ENCODE data around the gene AANAT. TPM values are rescaled to one million over a fixed set of nuclear protein-coding genes. Genes with fewer than 3 reads are reported as not detected.

Gene AANAT
- total RNA-seq, 4 donors from 2014 or later, result not detected

DNA sequence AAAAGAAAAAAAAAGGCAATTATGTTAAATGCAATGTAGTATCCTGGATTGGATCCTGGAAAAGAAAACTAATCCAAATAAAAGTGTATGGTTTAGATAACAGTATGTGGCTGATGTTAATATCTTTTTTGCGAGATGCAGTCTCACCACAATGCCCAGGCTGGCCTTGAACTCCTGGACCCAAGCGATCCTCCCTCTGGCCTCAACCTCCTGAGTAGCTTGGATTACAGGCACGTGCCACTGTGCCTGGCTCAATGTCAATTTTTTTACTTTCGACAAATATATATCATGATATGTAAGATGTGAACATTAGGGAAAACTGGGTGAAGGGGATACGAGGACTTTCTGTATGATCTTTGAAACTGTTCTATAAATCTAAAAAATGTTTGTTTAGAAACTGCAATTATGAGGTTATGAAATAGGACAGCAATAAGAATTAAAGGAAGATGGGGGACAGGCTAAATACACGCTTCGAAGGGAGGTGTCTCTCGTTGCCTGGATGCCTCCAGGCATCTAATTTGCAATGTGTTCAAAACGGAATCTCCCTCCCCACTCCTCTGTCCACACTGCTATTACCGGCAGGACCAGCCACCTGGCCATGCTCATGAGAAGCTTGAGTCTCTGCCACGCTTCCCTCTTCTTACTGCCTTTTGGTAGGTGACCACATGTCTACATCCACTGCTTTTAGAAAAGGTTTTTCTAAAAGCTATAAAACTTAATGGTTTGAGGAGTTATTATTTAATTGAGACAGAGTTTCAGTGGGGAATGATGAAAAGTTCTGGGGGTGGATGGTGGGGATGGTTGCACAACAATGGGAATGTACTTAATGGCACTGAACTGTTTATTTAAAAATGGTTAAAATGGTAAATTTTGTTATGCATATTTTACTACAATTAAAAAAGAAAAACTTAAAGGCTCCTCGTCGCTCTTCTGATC, 29.7 kb upstream of the AANAT start:
- Histone ChIP-seq H3K27ac (no peak overlapping the region), H3K27me3 (no peaks in the 10 kb centered on the region), H3K4me1 (no peaks in the 10 kb centered on the region), H3K4me3 (no peak overlapping the region), H3K9me3 (no peaks in the 10 kb centered on the region), H3K36me3 (no peaks in the 10 kb centered on the region)
- no peak for DNase-seq
- intact Hi-C loops (cut with DNase I; ENCODE audit: low total_unique reads), result no loop called here
- TF ChIP-seq, protein P1, sequence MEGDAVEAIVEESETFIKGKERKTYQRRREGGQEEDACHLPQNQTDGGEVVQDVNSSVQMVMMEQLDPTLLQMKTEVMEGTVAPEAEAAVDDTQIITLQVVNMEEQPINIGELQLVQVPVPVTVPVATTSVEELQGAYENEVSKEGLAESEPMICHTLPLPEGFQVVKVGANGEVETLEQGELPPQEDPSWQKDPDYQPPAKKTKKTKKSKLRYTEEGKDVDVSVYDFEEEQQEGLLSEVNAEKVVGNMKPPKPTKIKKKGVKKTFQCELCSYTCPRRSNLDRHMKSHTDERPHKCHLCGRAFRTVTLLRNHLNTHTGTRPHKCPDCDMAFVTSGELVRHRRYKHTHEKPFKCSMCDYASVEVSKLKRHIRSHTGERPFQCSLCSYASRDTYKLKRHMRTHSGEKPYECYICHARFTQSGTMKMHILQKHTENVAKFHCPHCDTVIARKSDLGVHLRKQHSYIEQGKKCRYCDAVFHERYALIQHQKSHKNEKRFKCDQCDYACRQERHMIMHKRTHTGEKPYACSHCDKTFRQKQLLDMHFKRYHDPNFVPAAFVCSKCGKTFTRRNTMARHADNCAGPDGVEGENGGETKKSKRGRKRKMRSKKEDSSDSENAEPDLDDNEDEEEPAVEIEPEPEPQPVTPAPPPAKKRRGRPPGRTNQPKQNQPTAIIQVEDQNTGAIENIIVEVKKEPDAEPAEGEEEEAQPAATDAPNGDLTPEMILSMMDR (IDR thresholded peaks at IDR 0.05), result no peak
- no peak for TF ChIP-seq POLR2A (IDR thresholded peaks at IDR 0.05)

DNA sequence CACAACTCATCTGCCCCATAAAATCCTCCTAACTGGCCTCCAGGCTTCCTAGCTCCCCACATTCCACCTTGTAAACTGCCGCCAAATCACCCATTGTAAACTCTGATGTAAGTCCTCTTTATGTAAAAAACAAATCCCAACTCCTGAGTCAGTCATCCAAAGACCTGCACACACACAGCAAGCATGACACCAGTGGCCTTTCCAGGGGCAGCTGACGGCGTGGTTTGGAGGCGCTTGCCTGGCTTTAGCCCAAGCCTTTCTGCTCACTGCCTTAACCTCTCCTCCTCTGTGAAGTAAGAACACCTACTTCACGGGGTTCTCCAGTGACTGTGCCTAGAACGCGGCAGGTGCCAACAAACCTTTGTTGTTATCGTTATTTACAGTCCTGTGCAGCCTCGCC, 28.5 kb upstream of the AANAT start:
- Histone ChIP-seq H3K36me3 (no peaks in the 10 kb centered on the region), H3K9me3 (no peaks in the 10 kb centered on the region), H3K4me3 (no peak overlapping the region), H3K4me1 (no peaks in the 10 kb centered on the region), H3K27me3 (no peaks in the 10 kb centered on the region), H3K27ac (no peak overlapping the region)
- no peak for TF ChIP-seq POLR2A (IDR thresholded peaks at IDR 0.05)
- TF ChIP-seq, protein P1 (IDR thresholded peaks at IDR 0.05), result no peak
- DNase-seq, result no peak
- intact Hi-C loops (cut with DNase I; ENCODE audit: low total_unique reads), result no loop called here

DNA sequence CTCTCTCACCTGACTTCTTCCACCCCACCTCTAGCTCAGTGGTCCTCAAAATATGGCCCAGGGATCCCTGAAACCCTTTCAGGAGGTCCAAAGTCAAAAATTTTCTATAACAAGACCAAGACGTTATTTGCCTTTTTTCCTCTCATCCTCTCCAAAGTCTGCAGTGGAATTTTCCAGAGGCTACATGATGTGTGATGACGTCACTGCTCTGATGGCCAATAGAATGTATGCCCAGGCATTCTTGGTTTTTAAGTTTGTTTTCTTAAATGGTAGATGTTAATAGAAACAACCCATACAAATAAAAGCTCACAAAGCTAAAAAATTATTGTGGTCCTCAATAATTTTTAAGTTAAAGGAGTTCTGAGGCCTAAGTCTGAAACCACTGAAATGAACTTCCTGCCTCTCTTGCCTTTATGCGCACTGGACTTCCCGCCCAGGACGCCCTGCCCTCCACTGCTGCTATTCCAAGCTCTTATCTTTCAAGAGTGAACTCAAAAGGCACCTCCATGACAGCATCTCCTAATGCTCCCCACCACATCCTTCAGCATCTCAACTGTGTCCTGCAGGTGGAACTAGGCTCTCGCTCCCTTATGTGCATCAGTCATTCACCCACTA, 28.0 kb upstream of the AANAT start:
- H3K4me3 ChIP-seq, result no peak overlapping the region
- TF ChIP-seq, protein P1 (IDR thresholded peaks at IDR 0.05), result no peak
- no peak for TF ChIP-seq POLR2A (IDR thresholded peaks at IDR 0.05)
- H3K9me3 ChIP-seq, result no peaks in the 10 kb centered on the region
- H3K27me3 ChIP-seq, result no peaks in the 10 kb centered on the region
- DNase-seq, result no peak
- intact Hi-C loops (cut with DNase I; ENCODE audit: low total_unique reads), result no loop called here
- H3K36me3 ChIP-seq, result no peaks in the 10 kb centered on the region
- H3K4me1 ChIP-seq, result no peaks in the 10 kb centered on the region
- no peak overlapping the region for H3K27ac ChIP-seq

DNA sequence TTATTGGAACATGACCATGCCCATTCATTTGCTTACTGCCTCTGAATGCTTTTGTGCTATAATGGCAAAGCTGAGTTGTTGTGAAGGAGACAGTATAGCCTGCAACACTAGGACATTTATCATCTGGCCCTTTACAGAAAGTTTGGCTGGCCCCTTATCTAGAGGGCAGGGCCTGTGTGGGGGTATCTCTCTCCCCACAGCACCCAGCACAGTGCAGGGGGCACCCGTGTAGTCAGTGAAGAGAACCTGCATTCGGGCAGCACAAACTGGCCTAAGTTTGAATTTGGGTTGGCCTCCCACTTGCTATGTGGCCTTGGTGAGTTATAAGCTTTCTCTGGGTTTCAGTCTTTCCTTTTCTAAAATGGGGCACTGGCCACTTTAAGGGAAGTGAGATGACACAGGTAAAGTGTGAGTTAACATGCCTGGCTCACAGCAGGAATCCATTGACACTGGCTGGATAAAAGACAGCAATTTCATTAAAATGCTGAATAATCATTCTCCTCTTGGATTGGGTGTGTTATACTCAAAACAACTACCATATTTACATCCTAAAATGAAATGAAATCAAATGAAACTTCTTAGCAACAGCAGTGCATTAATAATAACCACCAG, 26.5 kb upstream of the AANAT start:
- no peak overlapping the region for H3K4me3 ChIP-seq
- H3K27ac ChIP-seq, result no peak overlapping the region
- no peaks in the 10 kb centered on the region for H3K36me3 ChIP-seq
- TF ChIP-seq, protein P1 (IDR thresholded peaks at IDR 0.05), result no peak
- no peak for TF ChIP-seq POLR2A (IDR thresholded peaks at IDR 0.05)
- no peaks in the 10 kb centered on the region for H3K27me3 ChIP-seq
- no peaks in the 10 kb centered on the region for H3K4me1 ChIP-seq
- DNase-seq, result no peak
- intact Hi-C loops (cut with DNase I; ENCODE audit: low total_unique reads), result no loop called here
- no peaks in the 10 kb centered on the region for H3K9me3 ChIP-seq

Data from uterus (tissue), 4 donors.